GM19043 (cell line): Measurements from ENCODE around the gene RBBP8NL.

Source experiments
- ATAC-seq: cut with Tn5 transposase; IDR thresholded peaks from one replicate; pipeline ENCODE4 v1.9.1; 2021; ENCODE audit warnings: low read depth; ENCODE audit not compliant: unreplicated experiment

The RBBP8NL gene, protein sequence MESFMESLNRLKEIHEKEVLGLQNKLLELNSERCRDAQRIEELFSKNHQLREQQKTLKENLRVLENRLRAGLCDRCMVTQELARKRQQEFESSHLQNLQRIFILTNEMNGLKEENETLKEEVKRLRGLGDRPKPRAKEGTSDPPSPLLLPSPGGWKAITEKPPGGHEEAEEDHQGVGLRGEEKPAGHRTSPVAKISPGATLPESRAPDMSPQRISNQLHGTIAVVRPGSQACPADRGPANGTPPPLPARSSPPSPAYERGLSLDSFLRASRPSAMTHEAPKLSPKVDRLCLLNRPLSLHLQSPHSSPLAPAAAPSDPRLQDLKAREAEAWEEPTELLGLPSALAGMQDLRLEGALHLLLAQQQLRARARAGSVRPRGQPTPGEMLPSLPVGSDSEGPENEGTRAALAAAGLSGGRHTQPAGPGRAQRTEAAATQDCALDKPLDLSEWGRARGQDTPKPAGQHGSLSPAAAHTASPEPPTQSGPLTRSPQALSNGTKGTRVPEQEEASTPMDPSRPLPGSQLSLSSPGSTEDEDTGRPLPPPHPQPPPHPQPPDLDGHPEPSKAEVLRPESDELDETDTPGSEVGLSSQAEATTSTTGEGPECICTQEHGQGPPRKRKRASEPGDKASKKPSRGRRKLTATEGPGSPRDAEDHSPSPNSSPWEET

DNA sequence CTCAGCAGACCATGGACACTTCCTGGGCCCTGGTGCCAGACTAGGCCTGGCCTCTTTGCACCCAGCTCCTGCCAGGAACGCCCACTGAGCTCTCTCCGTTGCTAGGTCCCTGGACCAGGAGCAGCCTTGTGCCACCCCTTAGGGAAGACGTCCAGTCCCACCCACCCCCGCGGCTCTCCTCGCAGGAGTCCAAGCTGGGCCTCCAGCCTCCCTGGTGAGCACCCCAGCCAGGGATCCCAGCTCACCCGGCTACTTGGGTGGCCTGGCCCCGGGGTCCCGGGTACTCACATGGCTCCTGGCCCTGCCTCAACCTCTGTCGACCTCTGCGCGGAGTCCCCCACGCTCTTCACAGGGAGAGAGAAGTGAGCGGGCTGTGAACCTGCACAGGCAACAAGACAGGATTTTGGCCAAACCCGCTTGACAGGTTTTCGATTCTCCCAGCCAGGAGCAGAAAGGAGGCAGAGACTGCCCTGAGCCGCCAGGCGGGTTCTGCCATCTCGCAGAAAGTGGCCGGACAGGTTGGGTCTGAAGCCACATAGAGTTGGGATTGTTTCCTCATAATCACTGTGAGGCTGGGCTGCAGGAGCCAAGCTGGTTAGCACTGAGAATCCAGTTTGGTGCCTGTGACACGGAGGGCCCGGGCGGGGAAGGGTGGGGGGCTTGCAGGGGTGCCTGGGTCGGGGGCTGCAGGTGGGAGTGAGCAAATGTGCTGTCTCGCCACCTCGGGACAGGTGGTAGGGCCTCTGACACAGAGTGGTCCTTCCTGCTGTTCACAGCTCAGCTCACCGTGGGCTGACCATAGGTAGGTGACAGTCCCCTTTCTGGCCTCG, at the start of gene RBBP8NL:
TSS of gene RBBP8NL (minus strand) at position 368 of the 830 bp plus-strand sequence. CDS start 7,892 bp downstream, outside the sequence.
- ATAC-seq = no peak

DNA sequence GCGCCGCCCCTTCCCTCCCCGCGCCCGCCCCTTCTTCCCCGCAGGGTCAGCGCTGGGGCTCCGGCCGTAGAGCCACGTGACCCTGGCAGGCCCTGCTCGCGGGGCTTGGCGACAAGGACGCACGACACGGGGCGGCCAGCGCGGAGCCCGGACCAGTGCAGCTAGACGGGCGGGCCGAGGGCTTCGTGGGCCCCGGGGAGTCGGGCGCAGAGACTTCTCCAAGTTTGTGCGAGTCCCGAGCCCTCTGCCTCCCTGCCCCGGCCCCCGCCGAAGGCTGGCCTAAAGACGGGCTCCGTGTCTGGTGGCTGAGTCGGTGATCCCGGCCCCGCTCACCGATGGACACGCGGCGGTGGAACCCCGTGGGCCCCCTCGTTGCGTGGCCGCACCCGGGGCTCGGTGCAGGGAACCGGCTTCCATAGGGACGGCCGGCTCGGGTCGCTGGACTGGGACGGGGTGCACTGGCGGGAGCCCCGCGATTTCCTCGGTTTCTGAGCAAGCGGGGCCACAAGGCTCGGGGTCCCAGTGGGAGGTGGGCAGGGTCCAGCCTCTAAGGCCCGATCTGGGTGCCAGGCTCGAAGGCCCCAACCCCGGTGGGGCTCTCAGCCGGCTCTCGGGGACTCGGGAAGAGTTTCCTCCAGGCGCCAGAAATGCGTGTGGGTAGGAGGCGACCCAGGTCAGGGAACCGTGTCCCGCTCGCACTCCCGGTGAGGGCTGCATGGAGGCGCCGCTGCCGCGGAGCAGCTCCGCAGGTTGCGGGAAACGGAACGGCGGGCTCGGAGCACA, 48.9 kb upstream of the RBBP8NL start:
- ATAC-seq = no peak

DNA sequence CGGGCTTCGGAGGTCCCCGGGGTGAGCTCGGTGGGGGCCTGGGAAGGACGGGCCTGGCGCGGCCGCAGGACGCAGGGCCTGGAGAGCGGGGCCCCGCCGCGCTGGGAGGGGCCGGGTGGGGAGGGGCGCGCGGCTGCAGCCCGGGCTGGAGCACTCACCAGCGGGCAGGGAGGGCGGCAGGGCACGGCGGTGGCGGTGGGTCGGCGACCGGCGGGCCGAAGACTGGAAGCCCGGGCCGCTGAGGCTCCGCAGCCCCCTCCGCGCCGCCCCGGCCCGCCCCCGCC, 48.4 kb upstream of the RBBP8NL start, which contains the start of gene GATA5:
TSS of gene GATA5 (minus strand) at position 224 of the 284 bp plus-strand sequence. CDS start 474 bp downstream, outside the sequence.
- ATAC-seq = no peak

DNA sequence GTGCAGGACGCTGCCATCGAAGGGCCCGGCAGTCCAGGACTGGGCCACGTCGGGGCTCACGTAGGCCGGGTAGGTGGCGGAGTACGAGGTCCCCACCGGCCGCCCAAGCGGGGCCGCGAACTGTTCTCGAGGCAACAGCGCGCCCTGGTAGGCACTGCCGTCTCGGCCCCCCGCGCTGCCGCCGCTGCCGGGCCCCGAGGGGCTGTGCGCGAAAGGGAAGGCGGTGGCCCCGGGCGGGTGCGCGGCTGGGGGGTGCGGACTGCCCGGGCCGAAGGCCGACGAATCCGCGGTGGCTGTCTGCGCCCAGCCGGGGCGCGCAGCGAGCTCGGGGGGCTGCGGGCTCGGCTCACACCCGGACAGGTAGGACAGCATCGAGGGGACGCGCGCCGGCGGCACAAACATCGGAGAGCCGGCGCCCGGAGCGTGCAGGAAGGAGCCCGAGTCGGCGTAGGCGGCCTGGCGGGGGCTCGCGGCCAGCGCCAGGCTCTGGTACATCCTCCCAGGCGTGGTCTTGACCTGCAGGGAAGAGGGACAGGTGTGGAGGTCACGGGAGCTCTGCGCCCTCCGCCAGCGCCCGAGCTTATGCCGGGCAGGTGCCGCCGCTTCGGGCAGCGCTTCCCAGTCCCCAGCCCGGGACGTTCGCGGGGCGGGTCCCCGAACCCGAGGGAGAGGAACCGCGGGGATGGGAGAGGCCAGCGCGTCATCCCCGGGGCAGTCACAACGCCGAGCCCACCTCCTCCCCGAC, 47.9 kb upstream of the RBBP8NL start:
- ATAC-seq = no peak

GRCh38 chr20:62474604-62475026, 47.3 kb upstream of the RBBP8NL start:
- ATAC-seq = no peak

GRCh38 chr20:62473717-62474603, 46.6 kb upstream of the RBBP8NL start:
- ATAC-seq = no peak

GRCh38 chr20:62472941-62473585, 45.7 kb upstream of the RBBP8NL start:
- no peak for ATAC-seq

DNA sequence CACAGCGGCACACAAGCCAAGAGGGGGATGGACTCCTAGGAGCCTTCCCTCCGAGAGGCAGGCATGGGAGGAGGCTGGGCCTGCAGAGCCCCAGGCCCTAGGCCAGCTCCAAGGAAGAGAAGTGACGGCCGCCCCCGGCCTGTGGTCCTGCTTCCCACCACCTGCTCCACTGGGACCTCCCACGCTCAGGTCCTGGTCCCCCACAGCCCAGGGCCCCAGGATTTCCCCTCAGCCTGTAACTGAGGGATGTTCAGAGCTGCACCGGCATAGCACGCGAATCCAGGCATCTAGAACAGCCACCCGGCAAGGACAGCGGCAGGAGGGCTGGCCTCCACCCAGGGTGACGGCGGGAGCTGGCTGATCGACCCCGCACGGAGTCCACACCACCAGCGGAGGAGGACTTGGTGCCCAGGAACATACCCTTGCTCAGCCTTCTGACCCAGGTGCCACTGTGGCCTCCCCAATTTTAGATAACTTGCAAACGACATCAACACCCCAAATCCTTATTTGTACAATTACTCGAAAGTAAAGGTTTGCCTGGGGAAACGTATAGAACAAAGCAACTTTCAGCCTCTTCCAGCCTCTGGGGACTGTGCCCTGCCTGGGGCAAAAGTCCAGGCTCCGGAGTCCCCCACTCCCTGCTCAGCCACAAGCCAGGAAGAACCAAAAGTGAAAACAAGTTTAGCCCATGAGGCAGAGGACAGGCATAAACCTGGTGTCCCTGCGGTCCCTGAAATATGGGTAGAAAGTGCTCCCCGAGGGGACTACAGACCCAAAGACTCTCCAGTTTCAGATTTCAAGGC, 45.0 kb upstream of the RBBP8NL start:
- no peak for ATAC-seq

- ATAC-seq = no peak
Measured at GRCh38 chr20:62470459-62470858, 43.1 kb upstream of the RBBP8NL start.

DNA sequence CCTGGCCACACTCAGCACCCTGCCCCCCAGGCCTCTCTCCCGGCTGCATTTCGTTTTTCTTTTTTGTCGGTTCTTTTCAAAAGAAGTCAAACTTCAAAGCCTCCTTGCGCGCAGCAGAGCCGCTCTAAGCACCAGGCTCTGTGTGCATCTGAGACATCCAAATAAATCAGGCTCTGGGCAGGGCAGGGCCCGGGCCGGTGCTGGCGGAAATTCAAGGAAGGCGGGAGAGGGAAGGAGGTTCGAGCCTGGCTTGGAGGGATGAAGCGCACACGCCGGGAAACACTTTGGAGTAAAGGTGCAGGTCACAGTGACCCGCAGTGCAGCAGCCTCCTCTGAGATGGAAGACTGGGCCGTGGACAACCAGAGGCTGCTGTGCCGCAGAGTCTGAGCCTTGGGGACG, 42.7 kb upstream of the RBBP8NL start:
- no peak for ATAC-seq

DNA sequence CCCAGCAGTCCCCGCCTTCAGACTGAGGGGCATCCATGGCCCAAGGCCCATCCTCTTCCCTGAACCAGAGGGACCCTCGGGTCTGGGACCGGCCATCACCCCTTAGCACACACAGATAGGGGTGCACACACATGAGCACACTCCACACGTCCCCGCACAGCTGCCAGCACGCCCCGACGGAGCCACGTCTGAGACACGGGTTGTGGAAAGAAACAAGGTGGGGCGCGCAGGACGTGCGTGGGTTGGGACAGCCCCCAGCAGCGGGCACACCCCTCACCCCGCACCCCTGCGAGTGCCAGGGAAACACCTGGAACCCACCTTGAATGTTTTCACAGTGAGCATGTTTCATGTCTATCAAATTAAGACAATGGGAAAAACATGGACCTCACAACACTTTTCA, 42.0 kb upstream of the RBBP8NL start:
- no peak for ATAC-seq

GRCh38 chr20:62466806-62467537, 39.6 kb upstream of the RBBP8NL start:
- no peak for ATAC-seq

DNA sequence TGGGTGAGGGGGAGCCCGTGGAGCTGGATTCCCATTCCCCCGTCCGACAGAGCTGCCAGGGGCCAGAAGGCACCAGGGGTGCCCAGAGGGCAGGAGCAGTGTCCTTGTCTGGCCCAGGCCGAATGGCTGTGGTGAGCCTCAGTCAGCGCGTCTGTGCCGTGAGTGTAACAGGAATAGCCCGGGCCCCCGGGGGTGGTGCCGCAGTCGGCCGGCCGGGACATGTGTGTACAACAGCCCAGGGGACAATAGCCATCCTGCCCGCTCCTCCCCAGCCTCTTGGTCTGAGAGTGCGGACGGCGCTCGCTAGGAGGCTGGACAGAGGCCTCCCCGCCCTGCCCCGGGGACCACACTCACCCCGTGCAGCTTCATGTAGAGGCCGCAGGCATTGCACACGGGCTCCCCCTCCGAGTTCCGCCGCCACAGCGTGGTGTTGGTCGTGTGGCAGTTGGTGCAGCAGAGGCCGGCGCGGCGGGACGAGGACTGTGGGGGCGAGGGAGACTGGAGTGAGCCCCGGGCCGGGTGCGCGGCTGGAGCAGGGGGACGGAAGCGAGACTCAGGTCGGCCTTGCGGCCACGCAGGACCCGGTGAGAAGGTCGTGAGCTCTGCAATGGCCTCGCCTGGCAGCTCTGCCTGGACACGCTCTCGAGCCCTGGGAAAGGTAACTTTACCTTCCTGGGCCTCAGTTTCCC, 38.9 kb upstream of the RBBP8NL start:
- ATAC-seq = no peak

DNA sequence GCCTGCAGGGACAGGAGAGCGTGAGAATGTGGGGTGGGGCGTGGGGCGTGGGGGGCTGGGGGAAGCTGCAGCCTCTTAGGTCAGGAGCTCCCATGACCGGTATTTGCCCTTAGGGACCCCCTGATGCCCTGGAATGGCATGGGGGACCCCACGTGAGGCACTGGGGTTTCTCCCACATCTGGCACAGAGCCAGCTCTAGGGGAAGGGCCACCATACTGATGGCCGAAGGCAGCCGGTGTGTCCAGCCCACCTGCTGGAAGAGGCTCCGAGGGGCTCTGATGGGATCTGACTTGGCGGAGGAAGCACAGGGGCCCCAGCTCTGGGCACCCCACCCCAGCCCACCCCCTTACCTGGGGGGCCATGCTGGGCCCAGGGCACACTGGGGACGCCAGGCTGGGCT, 37.7 kb upstream of the RBBP8NL start:
- no peak for ATAC-seq

DNA sequence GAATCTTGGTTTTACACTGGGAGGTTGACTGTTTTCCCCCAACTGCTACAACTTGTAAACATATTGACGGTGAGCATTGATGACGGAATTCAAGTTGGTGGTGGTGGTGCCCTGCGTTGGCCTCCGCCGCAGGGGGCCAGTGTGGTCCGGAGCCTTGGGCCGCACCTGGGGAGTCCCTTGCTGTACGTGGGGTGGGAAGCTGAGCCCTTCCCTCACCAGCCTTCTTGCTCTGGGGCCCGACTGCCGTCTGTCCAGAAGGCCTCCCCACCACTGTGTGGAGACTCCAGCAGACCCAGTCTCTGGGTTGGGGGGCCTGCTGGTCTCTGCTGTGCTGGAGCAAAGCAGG, 37.1 kb upstream of the RBBP8NL start:
- no peak for ATAC-seq

DNA sequence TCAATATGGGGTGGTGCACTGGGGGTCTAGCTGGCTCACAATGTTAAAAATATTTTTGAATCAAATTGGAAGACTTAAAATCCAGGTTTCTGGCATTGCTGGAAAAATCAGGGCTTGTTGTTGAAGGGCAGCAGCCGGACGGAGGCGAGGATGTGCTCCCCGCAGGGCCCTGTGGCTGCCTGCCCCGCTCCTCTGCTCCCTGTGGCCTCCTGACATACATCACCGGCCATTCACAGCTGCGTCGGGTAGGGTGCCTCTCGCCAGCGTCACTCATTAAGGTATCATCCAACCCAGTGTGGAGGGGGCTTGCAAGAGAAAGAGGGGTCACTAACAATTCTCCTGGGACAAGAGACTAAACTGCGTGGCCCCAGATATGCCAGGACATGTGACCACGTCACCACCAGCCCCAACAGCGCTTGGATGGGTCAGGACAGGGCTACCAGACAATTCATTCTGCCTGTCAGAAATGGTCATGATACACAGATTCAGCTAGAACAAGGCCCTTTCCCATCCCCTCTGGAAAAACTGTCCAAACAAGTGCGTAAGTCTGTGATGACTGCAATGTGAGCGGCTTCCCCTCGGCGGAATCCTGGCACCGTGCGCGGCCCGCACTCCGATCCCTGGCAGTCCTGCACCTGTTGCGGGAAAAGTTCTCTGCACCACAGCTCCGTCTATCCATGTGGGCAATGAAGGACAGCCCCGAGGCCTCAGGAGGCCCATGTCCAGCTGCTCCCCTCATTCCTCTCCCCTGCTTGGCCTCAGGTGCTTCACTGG, 36.5 kb upstream of the RBBP8NL start:
- ATAC-seq = no peak
